ENCODE results near the gene SPRY4. TPM values are rescaled to one million over a fixed set of nuclear protein-coding genes. Genes with fewer than 3 reads are reported as not detected.

Gene SPRY4
- total RNA-seq, 1 donor from 2014 or later = 23.4 TPM

GRCh38 chr5:142309747-142310318 is 15.0 kb downstream of the SPRY4 start:
- Histone ChIP-seq H3K27ac (ENCODE audit: low read depth, low read length) (no peak overlapping the region), H3K36me3 (ENCODE audit: insufficient read depth, low read length) (peaks cover 35% of the 10 kb centered on the region), H4K20me1 (ENCODE audit: insufficient read depth, low read length) (peaks cover 72% of the 10 kb centered on the region), H2AFZ (ENCODE audit: low read depth, low read length) (no peak overlapping the region), H3K4me2 (ENCODE audit: low read length) (no peak overlapping the region), H3K4me1 (ENCODE audit: insufficient read depth, low read length) (peaks cover 13% of the 10 kb centered on the region), H3K9ac (ENCODE audit: low read length) (no peak overlapping the region), H3K9me3 (ENCODE audit: insufficient read depth, low read depth, low read length) (no peaks in the 10 kb centered on the region), H3K79me2 (ENCODE audit: insufficient read depth, low read length) (peaks cover 76% of the 10 kb centered on the region), H3K27me3 (ENCODE audit: insufficient read depth, low read length) (no peaks in the 10 kb centered on the region), H3K4me3 (ENCODE audit: insufficient read depth, low read depth, low read length) (no peak overlapping the region)
- TF ChIP-seq EZH2 (IDR thresholded peaks at IDR 0.05; ENCODE audit: insufficient read depth, low read length) (no peak), CTCF (IDR thresholded peaks at IDR 0.05; ENCODE audit: insufficient read depth, low read depth, low read length) (no peak)
- Mint-ChIP-seq H3K4me3 (ENCODE audit: unreplicated experiment) (no peak overlapping the region), H3K27ac (ENCODE audit: unreplicated experiment) (no peak overlapping the region), H3K27me3 (ENCODE audit: low read depth, unreplicated experiment) (no peaks in the 10 kb centered on the region), H3K36me3 (ENCODE audit: low read depth, unreplicated experiment) (peaks cover 27% of the 10 kb centered on the region), H3K9me3 (ENCODE audit: unreplicated experiment) (no peaks in the 10 kb centered on the region), H3K4me1 (ENCODE audit: low read depth, unreplicated experiment) (peaks cover 8% of the 10 kb centered on the region)
- DNase-seq (ENCODE audit: low read depth) (no peak), FAIRE-seq (no peak)

DNA sequence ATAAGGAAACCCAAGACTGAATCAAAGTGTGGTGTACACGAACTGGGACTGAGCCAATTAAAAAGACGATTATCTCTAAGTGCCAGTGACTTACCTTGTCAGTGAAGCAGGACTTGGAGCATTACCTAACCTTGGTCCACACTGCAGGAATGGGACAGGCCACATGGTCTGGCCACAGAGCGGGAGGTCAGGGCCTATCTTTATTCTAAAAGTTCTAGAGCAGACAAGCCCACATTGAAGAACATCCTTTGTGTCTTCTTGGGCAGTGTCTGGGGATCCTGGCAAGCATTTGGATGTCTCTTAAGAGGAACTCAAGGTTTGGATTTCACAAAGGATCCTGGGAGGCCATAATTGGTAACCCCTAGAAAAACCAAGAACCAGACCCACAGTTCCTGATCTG is 16.5 kb downstream of the SPRY4 start:
- Histone ChIP-seq H4K20me1 (ENCODE audit: insufficient read depth, low read length) (peaks cover 63% of the 10 kb centered on the region), H3K79me2 (ENCODE audit: insufficient read depth, low read length) (peaks cover 67% of the 10 kb centered on the region), H3K4me1 (ENCODE audit: insufficient read depth, low read length) (peaks cover 22% of the 10 kb centered on the region), H3K27me3 (ENCODE audit: insufficient read depth, low read length) (no peaks in the 10 kb centered on the region), H3K9me3 (ENCODE audit: insufficient read depth, low read depth, low read length) (no peaks in the 10 kb centered on the region), H3K9ac (ENCODE audit: low read length) (no peak overlapping the region), H3K4me3 (ENCODE audit: insufficient read depth, low read depth, low read length) (no peak overlapping the region), H3K36me3 (ENCODE audit: insufficient read depth, low read length) (peaks cover 33% of the 10 kb centered on the region), H3K27ac (ENCODE audit: low read depth, low read length) (no peak overlapping the region), H2AFZ (ENCODE audit: low read depth, low read length) (no peak overlapping the region), H3K4me2 (ENCODE audit: low read length) (no peak overlapping the region)
- H3K9me3 Mint-ChIP-seq (ENCODE audit: unreplicated experiment) = no peaks in the 10 kb centered on the region
- no peak overlapping the region for H3K4me3 Mint-ChIP-seq (ENCODE audit: unreplicated experiment)
- no peak for FAIRE-seq
- no peaks in the 10 kb centered on the region for H3K27me3 Mint-ChIP-seq (ENCODE audit: low read depth, unreplicated experiment)
- no peak for DNase-seq (ENCODE audit: low read depth)
- TF ChIP-seq CTCF (IDR thresholded peaks at IDR 0.05; ENCODE audit: insufficient read depth, low read depth, low read length) (no peak), EZH2 (IDR thresholded peaks at IDR 0.05; ENCODE audit: insufficient read depth, low read length) (no peak)
- peaks cover 25% of the 10 kb centered on the region for H3K36me3 Mint-ChIP-seq (ENCODE audit: low read depth, unreplicated experiment)
- H3K27ac Mint-ChIP-seq (ENCODE audit: unreplicated experiment) = no peak overlapping the region
- peaks cover 21% of the 10 kb centered on the region for H3K4me1 Mint-ChIP-seq (ENCODE audit: low read depth, unreplicated experiment)

DNA sequence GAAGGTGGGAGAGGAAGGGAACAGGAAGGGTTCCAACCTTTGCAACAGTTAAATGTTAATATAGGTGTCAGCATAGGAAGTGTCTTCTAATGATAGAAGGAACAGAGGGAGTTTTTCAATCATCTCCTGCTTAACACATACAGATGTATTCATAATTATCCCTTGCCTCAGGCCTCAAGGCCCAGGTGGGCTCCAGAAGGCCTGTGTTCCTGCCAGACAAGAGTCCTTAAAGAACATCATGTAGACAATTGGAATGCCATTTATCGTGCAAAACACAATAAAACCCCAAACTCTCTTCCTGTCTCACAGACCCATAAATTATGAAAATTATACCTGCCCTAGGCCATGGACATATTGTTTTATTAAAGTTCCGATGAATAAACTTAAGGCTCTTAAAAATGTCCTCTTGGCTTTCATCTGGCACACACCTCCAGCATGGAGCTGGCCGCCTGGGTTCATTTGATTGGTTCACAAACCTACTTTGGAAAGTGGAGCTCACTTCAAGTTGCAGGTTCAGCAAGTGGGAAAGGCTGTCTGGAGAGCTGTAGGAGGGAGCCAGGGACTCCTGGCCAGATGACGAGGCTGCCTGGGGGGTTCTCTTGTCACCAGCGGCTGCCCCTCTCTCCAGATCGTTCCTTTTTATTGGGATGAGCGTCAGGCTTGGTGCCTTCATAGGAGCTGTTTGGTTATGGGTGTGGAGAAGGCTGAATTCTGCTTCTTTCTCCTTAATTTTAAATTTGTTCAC is 17.5 kb downstream of the SPRY4 start:
- Histone ChIP-seq H3K9ac (ENCODE audit: low read length) (no peak overlapping the region), H3K4me2 (ENCODE audit: low read length) (no peak overlapping the region), H4K20me1 (ENCODE audit: insufficient read depth, low read length) (peaks cover 54% of the 10 kb centered on the region), H3K9me3 (ENCODE audit: insufficient read depth, low read depth, low read length) (no peaks in the 10 kb centered on the region), H3K27ac (ENCODE audit: low read depth, low read length) (no peak overlapping the region), H2AFZ (ENCODE audit: low read depth, low read length) (no peak overlapping the region), H3K4me3 (ENCODE audit: insufficient read depth, low read depth, low read length) (no peak overlapping the region), H3K27me3 (ENCODE audit: insufficient read depth, low read length) (no peaks in the 10 kb centered on the region), H3K4me1 (ENCODE audit: insufficient read depth, low read length) (peaks cover 18% of the 10 kb centered on the region), H3K36me3 (ENCODE audit: insufficient read depth, low read length) (peaks cover 23% of the 10 kb centered on the region), H3K79me2 (ENCODE audit: insufficient read depth, low read length) (peaks cover 61% of the 10 kb centered on the region)
- H3K9me3 Mint-ChIP-seq (ENCODE audit: unreplicated experiment) = no peaks in the 10 kb centered on the region
- TF ChIP-seq CTCF (IDR thresholded peaks at IDR 0.05; ENCODE audit: insufficient read depth, low read depth, low read length) = no peak
- no peak for TF ChIP-seq EZH2 (IDR thresholded peaks at IDR 0.05; ENCODE audit: insufficient read depth, low read length)
- peaks cover 22% of the 10 kb centered on the region for H3K4me1 Mint-ChIP-seq (ENCODE audit: low read depth, unreplicated experiment)
- no peak overlapping the region for H3K27ac Mint-ChIP-seq (ENCODE audit: unreplicated experiment)
- no peaks in the 10 kb centered on the region for H3K27me3 Mint-ChIP-seq (ENCODE audit: low read depth, unreplicated experiment)
- no peak overlapping the region for H3K4me3 Mint-ChIP-seq (ENCODE audit: unreplicated experiment)
- no peak for DNase-seq (ENCODE audit: low read depth)
- H3K36me3 Mint-ChIP-seq (ENCODE audit: low read depth, unreplicated experiment) = peaks cover 21% of the 10 kb centered on the region
- FAIRE-seq = no peak

Measured in astrocyte (in vitro differentiated cells and primary cell).